Fibroblast of lung (primary cell): ENCODE data around the gene KMT2A. TPM values are rescaled to one million over a fixed set of nuclear protein-coding genes. Genes with fewer than 3 reads are reported as not detected.

ENCODE experiments used
- DNase-seq, 2 donors: peaks; one replicate each; pipeline versions ENCODE4 v3.0.0 to v3.0.0-alpha.2; 2010; ENCODE audit warnings: low read depth in 2 of 2
- H2AFZ ChIP-seq: 2 replicates; pipeline ENCODE4 v1.5.1; 2012; ENCODE audit warnings: low read length, control low read depth, inconsistent platforms
- H3K27ac ChIP-seq: 2 replicates; pipeline ENCODE4 v1.5.1; 2011; ENCODE audit warnings: low read length, control low read depth; ENCODE audit not compliant: insufficient read depth
- H3K27me3 ChIP-seq: 2 replicates; pipeline ENCODE4 v1.5.1; 2011; ENCODE audit warnings: mild to moderate bottlenecking, low read length; ENCODE audit not compliant: control insufficient read depth, insufficient read depth
- H3K36me3 ChIP-seq: 2 replicates; pipeline ENCODE4 v1.5.1; 2011; ENCODE audit warnings: low read length; ENCODE audit not compliant: control insufficient read depth, insufficient read depth
- H3K4me1 ChIP-seq: 2 replicates; pipeline ENCODE4 v1.5.1; 2011; ENCODE audit warnings: low read length; ENCODE audit not compliant: control insufficient read depth, insufficient read depth; ENCODE audit errors: extremely low read depth
- H3K4me2 ChIP-seq: 2 replicates; pipeline ENCODE4 v1.5.1; 2011; ENCODE audit warnings: low read length, control low read depth; ENCODE audit not compliant: insufficient read depth; ENCODE audit errors: extremely low read depth
- H3K4me3 ChIP-seq, 4 experiments: fragments of 200-600 bp in 1 of 4; sonication (generic) in 1 of 4; replicated peaks in 1 of 4; 2 replicates each; pipeline ENCODE4 v1.5.1; 2011 to 2016; ENCODE audit warnings: low read length in 4 of 4, low read depth in 3 of 4, mild to moderate bottlenecking in 3 of 4, control low read depth in 2 of 4, inconsistent platforms in 1 of 4, mixed read lengths in 1 of 4; ENCODE audit not compliant: insufficient read depth in 1 of 4; ENCODE audit errors: control extremely low read depth in 1 of 4
- H3K79me2 ChIP-seq: 2 replicates; pipeline ENCODE4 v1.5.1; 2012; ENCODE audit warnings: mild to moderate bottlenecking, low read length, inconsistent platforms; ENCODE audit not compliant: control insufficient read depth, insufficient read depth
- H3K9ac ChIP-seq: 2 replicates; pipeline ENCODE4 v1.5.1; 2011; ENCODE audit warnings: mild to moderate bottlenecking, low read length, control low read depth; ENCODE audit not compliant: insufficient read depth
- H3K9me3 ChIP-seq: 2 replicates; pipeline ENCODE4 v1.5.1; 2012; ENCODE audit warnings: low read depth, low read length; ENCODE audit not compliant: control insufficient read depth, insufficient read depth
- H4K20me1 ChIP-seq: 2 replicates; pipeline ENCODE4 v1.5.1; 2011; ENCODE audit warnings: low read length; ENCODE audit not compliant: control insufficient read depth, insufficient read depth; ENCODE audit errors: extremely low read depth
- EZH2 ChIP-seq: IDR thresholded peaks from 2 replicates; pipeline ENCODE4 v1.5.1; 2012; ENCODE audit warnings: low read length, control low read depth, mild to moderate bottlenecking; ENCODE audit errors: missing control alignments
- polyA plus RNA-seq, 2 donors: library from polyadenylated mRNA; depleted of rRNA in 1 of 2; stranded (reverse) in 1 of 2; unstranded in 1 of 2; fragments of >200 nt; gene quantifications; 2 replicates each; pipeline ENCODE4 v1.2.1, GENCODE V29; 2011 to 2012; ENCODE audit warnings: missing spikeins in 1 of 2
- total RNA-seq: library from RNA; depleted of rRNA; stranded (reverse); fragments of >200 nt; gene quantifications from 2 replicates; pipeline ENCODE4 v1.2.1, GENCODE V29; 2014
- TF ChIP-seq, protein P1 (sequence below), 2 donors: IDR thresholded peaks in 1 of 2; conservative IDR thresholded peaks in 1 of 2; 1 replicate in 1 of 2; 2 replicates in 1 of 2; pipeline ENCODE4 v1.5.1; 2011 to 2012; ENCODE audit warnings: low read length in 2 of 2, control low read depth in 1 of 2, inconsistent platforms in 1 of 2, low read depth in 1 of 2, mild to moderate bottlenecking in 1 of 2

KMT2A gene
- total and polyA plus RNA-seq, 2 donors (not counting 1 experiment from before 2014, with no cell fraction given): 17.1 to 33.4 TPM

DNA sequence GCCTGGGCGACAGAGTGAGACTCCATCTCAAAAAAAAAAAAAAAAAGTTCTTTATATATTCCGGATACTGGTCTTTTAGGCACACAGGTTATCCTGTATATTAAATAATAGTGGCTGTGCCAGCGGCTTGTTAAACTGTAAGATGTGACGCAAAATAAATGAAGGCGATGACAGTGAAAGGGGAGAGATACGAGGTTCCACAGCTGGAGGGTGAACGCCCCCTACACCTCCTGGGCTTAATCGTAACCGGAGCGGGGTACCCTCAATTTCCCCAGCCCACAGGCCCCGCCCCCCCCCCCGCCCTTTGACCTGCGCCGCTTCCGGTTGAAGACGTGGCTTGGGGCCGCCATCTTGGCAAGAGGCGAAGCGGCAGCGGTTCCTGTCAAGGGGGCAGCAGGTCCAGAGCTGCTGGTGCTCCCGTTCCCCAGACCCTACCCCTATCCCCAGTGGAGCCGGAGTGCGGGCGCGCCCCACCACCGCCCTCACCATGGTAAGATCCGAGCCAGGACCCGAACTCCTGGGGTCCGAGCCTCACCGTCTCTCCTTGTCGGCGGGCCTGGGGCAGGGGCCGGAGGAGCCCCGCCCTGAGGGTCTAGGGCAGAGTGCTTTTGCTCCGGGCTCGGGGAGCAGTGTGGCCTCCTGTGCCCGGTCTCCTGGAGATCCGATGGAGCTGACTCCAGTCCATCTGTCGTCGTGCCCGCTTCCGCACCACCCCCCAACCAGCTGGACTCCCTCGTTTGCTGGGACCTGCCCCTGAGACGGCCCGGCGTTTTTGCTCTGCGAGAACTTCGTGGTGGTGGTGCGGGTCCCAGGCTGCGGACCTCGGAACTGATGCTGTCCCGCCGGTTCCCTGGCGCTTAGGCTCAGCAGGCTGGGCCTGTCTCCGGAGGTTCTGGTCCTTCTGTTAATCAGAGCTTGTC lies 136.0 kb downstream of the KMT2A start, which contains the start of gene ARCN1:
Gene ARCN1, plus strand, starts transcription at position 349 of the 920 bp plus-strand sequence. Its CDS starts 139 bp downstream, at position 488.
- H3K9ac ChIP-seq: peak within 1 kb of the TSS; percentile 100
- H3K4me2 ChIP-seq: peak within 1 kb of the TSS; percentile 80
- H3K27ac ChIP-seq: peak within 1 kb of the TSS; percentile 100
- H3K27me3 ChIP-seq: no peaks in the 10 kb centered on the region
- peaks cover 51% of the 10 kb centered on the region for H3K79me2 ChIP-seq
- TF ChIP-seq, protein P1, sequence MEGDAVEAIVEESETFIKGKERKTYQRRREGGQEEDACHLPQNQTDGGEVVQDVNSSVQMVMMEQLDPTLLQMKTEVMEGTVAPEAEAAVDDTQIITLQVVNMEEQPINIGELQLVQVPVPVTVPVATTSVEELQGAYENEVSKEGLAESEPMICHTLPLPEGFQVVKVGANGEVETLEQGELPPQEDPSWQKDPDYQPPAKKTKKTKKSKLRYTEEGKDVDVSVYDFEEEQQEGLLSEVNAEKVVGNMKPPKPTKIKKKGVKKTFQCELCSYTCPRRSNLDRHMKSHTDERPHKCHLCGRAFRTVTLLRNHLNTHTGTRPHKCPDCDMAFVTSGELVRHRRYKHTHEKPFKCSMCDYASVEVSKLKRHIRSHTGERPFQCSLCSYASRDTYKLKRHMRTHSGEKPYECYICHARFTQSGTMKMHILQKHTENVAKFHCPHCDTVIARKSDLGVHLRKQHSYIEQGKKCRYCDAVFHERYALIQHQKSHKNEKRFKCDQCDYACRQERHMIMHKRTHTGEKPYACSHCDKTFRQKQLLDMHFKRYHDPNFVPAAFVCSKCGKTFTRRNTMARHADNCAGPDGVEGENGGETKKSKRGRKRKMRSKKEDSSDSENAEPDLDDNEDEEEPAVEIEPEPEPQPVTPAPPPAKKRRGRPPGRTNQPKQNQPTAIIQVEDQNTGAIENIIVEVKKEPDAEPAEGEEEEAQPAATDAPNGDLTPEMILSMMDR (conservative IDR thresholded peaks at IDR 0.05 in 1 of 2, IDR thresholded peaks at IDR 0.05 in 1 of 2; ENCODE audit: low read depth in 1 of 2, low read length in 2 of 2): no peak
- TF ChIP-seq EZH2: no peak
- no peaks in the 10 kb centered on the region for H3K4me1 ChIP-seq
- peak within 1 kb of the TSS; percentile 74 for H2AFZ ChIP-seq
- peak within 1 kb of the TSS; percentile 68 to 99 (median 96) for H3K4me3 ChIP-seq
- peaks cover 2% of the 10 kb centered on the region for H4K20me1 ChIP-seq
- no peaks in the 10 kb centered on the region for H3K9me3 ChIP-seq
- DNase-seq: peak; percentile 75 to 80
- no peaks in the 10 kb centered on the region for H3K36me3 ChIP-seq

DNA sequence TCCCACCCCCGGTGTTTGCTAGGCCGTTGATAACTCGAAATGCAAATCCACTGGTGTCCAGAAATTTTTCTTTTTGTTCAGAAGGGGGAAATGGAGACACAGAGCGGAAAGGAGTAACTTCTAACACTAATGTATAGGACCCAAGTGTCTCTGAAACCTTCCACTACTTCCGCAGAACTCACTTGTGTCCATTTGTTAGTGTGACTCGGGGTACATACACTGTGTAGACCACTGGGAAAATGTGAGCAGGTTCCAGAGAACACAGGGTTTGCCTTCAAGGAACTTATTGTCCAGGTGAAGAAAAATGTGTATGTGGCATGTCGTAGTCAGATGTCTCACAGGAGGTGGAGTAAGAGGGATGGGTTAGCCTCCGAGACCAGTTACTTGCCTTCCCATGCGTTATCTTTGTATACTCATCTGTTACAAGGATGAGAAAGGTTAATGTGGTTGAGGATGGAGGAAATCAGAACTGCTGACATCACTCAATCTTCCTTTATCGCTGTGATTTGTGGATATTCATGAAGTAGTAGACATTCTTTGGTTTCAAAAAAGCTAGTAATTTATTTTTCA lies 136.8 kb downstream of the KMT2A start:
- Histone ChIP-seq H3K9me3 (no peaks in the 10 kb centered on the region), H4K20me1 (peaks cover 2% of the 10 kb centered on the region), H3K9ac (peak overlapping the region; percentile 100), H3K27ac (peak overlapping the region; percentile 100), H2AFZ (no peak overlapping the region), H3K36me3 (peaks cover 3% of the 10 kb centered on the region), H3K4me1 (no peaks in the 10 kb centered on the region), H3K4me2 (peak overlapping the region; percentile 44), H3K27me3 (no peaks in the 10 kb centered on the region), H3K79me2 (peaks cover 58% of the 10 kb centered on the region), H3K4me3 (peak overlapping the region; percentile 68 to 99 (median 96))
- peak; percentile 33 to 64 for DNase-seq
- TF ChIP-seq, protein P1 (conservative IDR thresholded peaks at IDR 0.05 in 1 of 2, IDR thresholded peaks at IDR 0.05 in 1 of 2; ENCODE audit: low read depth in 1 of 2, low read length in 2 of 2): no peak
- TF ChIP-seq EZH2: no peak

DNA sequence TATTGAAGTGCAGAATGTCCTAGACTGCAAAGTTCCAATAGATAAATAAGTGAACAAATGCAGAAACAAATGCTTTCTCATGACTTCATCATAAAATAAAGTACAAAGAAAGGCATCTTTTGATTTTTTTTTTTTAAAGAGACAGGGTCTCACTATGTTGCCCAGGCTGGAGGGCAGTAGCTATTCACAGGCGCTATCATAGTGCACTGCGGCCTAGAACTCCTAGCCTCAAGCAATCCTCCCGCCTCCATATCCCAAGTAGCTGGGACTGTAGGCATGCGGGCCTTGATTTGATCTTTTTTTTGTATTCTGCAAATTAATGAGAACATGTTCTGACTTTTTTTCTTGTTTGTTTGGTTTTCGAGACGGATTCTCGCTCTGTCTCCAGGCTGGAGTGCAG lies 138.3 kb downstream of the KMT2A start:
- no peak overlapping the region for H3K9ac ChIP-seq
- H3K27ac ChIP-seq: no peak overlapping the region
- H3K9me3 ChIP-seq: no peaks in the 10 kb centered on the region
- peaks cover 5% of the 10 kb centered on the region for H4K20me1 ChIP-seq
- no peak for DNase-seq
- peak overlapping the region; percentile 6 to 99 (median 96) for H3K4me3 ChIP-seq
- H3K4me1 ChIP-seq: no peaks in the 10 kb centered on the region
- no peaks in the 10 kb centered on the region for H3K27me3 ChIP-seq
- H3K4me2 ChIP-seq: peak overlapping the region; percentile 44
- H3K79me2 ChIP-seq: peaks cover 70% of the 10 kb centered on the region
- no peak overlapping the region for H2AFZ ChIP-seq
- TF ChIP-seq, protein P1 (conservative IDR thresholded peaks at IDR 0.05 in 1 of 2, IDR thresholded peaks at IDR 0.05 in 1 of 2; ENCODE audit: low read depth in 1 of 2, low read length in 2 of 2): no peak
- no peak for TF ChIP-seq EZH2
- H3K36me3 ChIP-seq: peaks cover 3% of the 10 kb centered on the region
